GM21723 (cell line): ENCODE data around the gene RAB15.

ENCODE experiments used
- ATAC-seq: cut with Tn5 transposase; IDR thresholded peaks from one replicate; pipeline ENCODE4 v1.9.1; 2021; ENCODE audit warnings: mild to moderate bottlenecking, moderate library complexity; ENCODE audit not compliant: unreplicated experiment

RAB15 gene

GRCh38 chr14:64956697-64957406 is 15.3 kb downstream of the RAB15 start:
- no peak for ATAC-seq

- no peak for ATAC-seq
Observed at GRCh38 chr14:64955297-64955696, 16.8 kb downstream of the RAB15 start.

GRCh38 chr14:64954491-64955240 is 17.5 kb downstream of the RAB15 start:
- ATAC-seq = no peak

- no peak for ATAC-seq
Observed at GRCh38 chr14:64953661-64954060, 18.5 kb downstream of the RAB15 start.

GRCh38 chr14:64953310-64953654 is 18.9 kb downstream of the RAB15 start:
- ATAC-seq = no peak

- ATAC-seq = no peak
Observed at GRCh38 chr14:64952598-64953309, 19.4 kb downstream of the RAB15 start.

- ATAC-seq = no peak
Observed at GRCh38 chr14:64951724-64952123, 20.4 kb downstream of the RAB15 start.

- no peak for ATAC-seq
Observed at GRCh38 chr14:64951291-64951690, 20.8 kb downstream of the RAB15 start.

GRCh38 chr14:64950889-64951288 is 21.2 kb downstream of the RAB15 start:
- no peak for ATAC-seq

- ATAC-seq = no peak
Observed at GRCh38 chr14:64948612-64949210, 23.4 kb downstream of the RAB15 start.

GRCh38 chr14:64947710-64948611 is 24.2 kb downstream of the RAB15 start:
- no peak for ATAC-seq

- ATAC-seq = no peak
Observed at GRCh38 chr14:64946310-64947045, 25.7 kb downstream of the RAB15 start.

GRCh38 chr14:64945431-64946178 is 26.5 kb downstream of the RAB15 start:
- no peak for ATAC-seq

GRCh38 chr14:64944861-64945260 is 27.3 kb downstream of the RAB15 start:
- no peak for ATAC-seq

- ATAC-seq = no peak
Observed at GRCh38 chr14:64944041-64944440, 28.1 kb downstream of the RAB15 start.

GRCh38 chr14:64943556-64943955 is 28.6 kb downstream of the RAB15 start:
- no peak for ATAC-seq

GRCh38 chr14:64942531-64943111 is 29.5 kb downstream of the RAB15 start, which contains the start of gene GPX2:
TSS of gene GPX2 (minus strand) at chr14:64942745. CDS start at chr14:64942726, 19 bp downstream.
- ATAC-seq = no peak

GRCh38 chr14:64940336-64940910 is 31.7 kb downstream of the RAB15 start:
- no peak for ATAC-seq
